ENCODE results near the gene COL12A1. TPM values are rescaled to one million over a fixed set of nuclear protein-coding genes. Genes with fewer than 3 reads are reported as not detected.
A peak's percentile ranks its signal among the peaks of the same experiment; 100 is the strongest.

COL12A1 gene
- total RNA-seq, 4 donors from 2014 or later, result 10.9 to 65.9 (median 57.1) TPM

GRCh38 chr6:75124085-75124484, 81.8 kb downstream of the COL12A1 start:
- no peak for DNase-seq
- Histone ChIP-seq H3K4me1 (no peaks in the 10 kb centered on the region), H3K27me3 (no peaks in the 10 kb centered on the region), H3K36me3 (peaks cover 0 to 5% (median 0%) of the 10 kb centered on the region in 3 donors), H3K27ac (no peak overlapping the region), H3K9me3 (no peaks in the 10 kb centered on the region), H3K4me3 (no peak overlapping the region)
- no peak for TF ChIP-seq CTCF (IDR thresholded peaks at IDR 0.05)
- TF ChIP-seq POLR2A (IDR thresholded peaks at IDR 0.05), result no peak

DNA sequence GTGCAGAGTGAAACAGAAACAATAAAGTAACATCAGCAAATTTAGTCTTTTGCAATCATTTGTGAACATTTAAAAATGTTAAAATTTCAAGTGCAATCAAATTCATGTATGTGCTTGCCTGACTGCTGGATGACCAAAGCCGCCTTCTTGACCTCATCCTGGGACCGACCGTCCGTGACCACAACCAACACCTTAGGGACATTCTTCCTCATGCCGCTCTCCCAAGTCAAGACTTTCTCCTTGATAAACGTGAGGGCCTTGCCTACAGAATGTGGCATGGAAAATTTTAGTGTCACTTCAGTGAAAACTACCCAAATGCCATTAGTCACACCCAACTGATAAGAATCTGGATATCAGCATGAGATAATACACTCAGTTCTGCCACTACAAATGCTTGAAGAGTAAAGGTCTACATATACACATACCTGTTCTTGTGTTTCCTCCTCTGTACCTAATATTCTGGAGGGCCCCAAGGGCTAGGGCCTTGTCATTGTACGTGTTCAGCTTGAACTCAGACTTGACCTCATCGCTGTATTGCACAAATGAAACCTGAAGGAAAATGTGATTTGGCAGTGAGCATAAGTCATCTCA, 86.8 kb downstream of the COL12A1 start:
- Histone ChIP-seq H3K27ac (no peak overlapping the region), H3K4me3 (no peak overlapping the region), H3K36me3 (peaks cover 0 to 5% (median 0%) of the 10 kb centered on the region in 3 donors), H3K27me3 (no peaks in the 10 kb centered on the region), H3K9me3 (no peaks in the 10 kb centered on the region), H3K4me1 (no peaks in the 10 kb centered on the region)
- no peak for DNase-seq
- no peak for TF ChIP-seq CTCF (IDR thresholded peaks at IDR 0.05)
- TF ChIP-seq POLR2A (IDR thresholded peaks at IDR 0.05), result no peak

- Histone ChIP-seq H3K9me3 (no peaks in the 10 kb centered on the region), H3K27me3 (no peaks in the 10 kb centered on the region), H3K4me1 (no peaks in the 10 kb centered on the region), H3K27ac (no peak overlapping the region), H3K36me3 (no peaks in the 10 kb centered on the region), H3K4me3 (no peak overlapping the region)
- TF ChIP-seq CTCF (IDR thresholded peaks at IDR 0.05), result no peak
- no peak for TF ChIP-seq POLR2A (IDR thresholded peaks at IDR 0.05)
- no peak for DNase-seq
These were observed 88.2 kb downstream of the COL12A1 start for GRCh38 chr6:75117701-75118100.

- Histone ChIP-seq H3K27ac (no peak overlapping the region), H3K4me3 (no peak overlapping the region), H3K27me3 (no peaks in the 10 kb centered on the region), H3K9me3 (no peaks in the 10 kb centered on the region), H3K4me1 (no peaks in the 10 kb centered on the region), H3K36me3 (no peaks in the 10 kb centered on the region)
- no peak for TF ChIP-seq POLR2A (IDR thresholded peaks at IDR 0.05)
- no peak for TF ChIP-seq CTCF (IDR thresholded peaks at IDR 0.05)
- no peak for DNase-seq
These were observed 88.9 kb downstream of the COL12A1 start for GRCh38 chr6:75116946-75117345.

DNA sequence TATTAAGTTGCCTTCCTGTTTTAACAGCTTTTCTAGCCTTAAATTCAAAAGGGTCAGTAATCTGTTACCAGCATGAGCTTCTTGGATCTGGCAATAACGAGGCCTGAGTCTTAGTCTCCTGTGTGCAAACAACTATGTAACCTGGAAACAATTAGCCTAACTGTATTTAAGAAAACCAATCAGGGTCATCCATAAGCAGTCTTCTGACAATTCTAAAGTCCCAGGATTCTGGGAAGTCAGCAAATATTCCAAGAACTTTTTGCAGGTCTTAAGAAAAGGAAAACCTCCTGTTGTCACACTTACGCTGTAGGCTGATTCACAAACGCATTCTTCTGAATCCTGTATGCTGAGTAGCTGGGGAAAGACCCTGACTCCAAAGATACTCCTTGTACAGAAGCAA, 90.4 kb downstream of the COL12A1 start:
- Histone ChIP-seq H3K9me3 (no peaks in the 10 kb centered on the region), H3K4me3 (no peak overlapping the region), H3K36me3 (no peaks in the 10 kb centered on the region), H3K4me1 (no peaks in the 10 kb centered on the region), H3K27me3 (no peaks in the 10 kb centered on the region), H3K27ac (peak overlapping the region in 1 of 4 donors; percentile 19)
- DNase-seq, result no peak
- TF ChIP-seq POLR2A (IDR thresholded peaks at IDR 0.05), result no peak
- TF ChIP-seq CTCF (IDR thresholded peaks at IDR 0.05), result no peak

GRCh38 chr6:75114806-75115205, 91.0 kb downstream of the COL12A1 start:
- DNase-seq, result no peak
- Histone ChIP-seq H3K36me3 (no peaks in the 10 kb centered on the region), H3K27ac (peak overlapping the region in 1 of 4 donors; percentile 19), H3K4me1 (no peaks in the 10 kb centered on the region), H3K4me3 (no peak overlapping the region), H3K9me3 (no peaks in the 10 kb centered on the region), H3K27me3 (no peaks in the 10 kb centered on the region)
- TF ChIP-seq CTCF (IDR thresholded peaks at IDR 0.05) (no peak), POLR2A (IDR thresholded peaks at IDR 0.05) (no peak)

Data from Peyer's patch (tissue), 4 donors.